NCI-H1048 (cell line): ENCODE measurements around the gene ERFL.
A peak's percentile ranks its signal among the peaks of the same experiment; 100 is the strongest.

Experiments used
- DNase-seq: peaks from one replicate; lab custom pipeline; 2025; lab: John Stamatoyannopoulos, UW

Gene ERFL

GRCh38 chr19:41897820-41898219, 30.4 kb downstream of the ERFL start:
- no peak for DNase-seq

GRCh38 chr19:41897181-41897580, 31.1 kb downstream of the ERFL start:
- no peak for DNase-seq

- DNase-seq = no peak
These were observed 31.7 kb downstream of the ERFL start for GRCh38 chr19:41896581-41896942.

- DNase-seq = no peak
These were observed 32.3 kb downstream of the ERFL start for GRCh38 chr19:41895745-41896580.

- DNase-seq = no peak
These were observed 33.9 kb downstream of the ERFL start for GRCh38 chr19:41894350-41894749.

- DNase-seq = no peak
These were observed 34.4 kb downstream of the ERFL start for GRCh38 chr19:41893899-41894298.

GRCh38 chr19:41892173-41892902, 35.9 kb downstream of the ERFL start:
- DNase-seq = no peak

- DNase-seq = no peak
These were observed 37.3 kb downstream of the ERFL start for GRCh38 chr19:41890936-41891335.

- no peak for DNase-seq
These were observed 38.4 kb downstream of the ERFL start for GRCh38 chr19:41889896-41890295.

GRCh38 chr19:41888926-41889325, 39.3 kb downstream of the ERFL start:
- DNase-seq = no peak

GRCh38 chr19:41887711-41888382, 40.4 kb downstream of the ERFL start:
- DNase-seq = no peak

GRCh38 chr19:41886761-41887710, 41.2 kb downstream of the ERFL start:
- DNase-seq = no peak

- DNase-seq = peak; percentile 89
These were observed 44.2 kb downstream of the ERFL start for GRCh38 chr19:41883821-41884733.

GRCh38 chr19:41883463-41883820, 44.8 kb downstream of the ERFL start:
- DNase-seq = no peak

- DNase-seq = no peak
These were observed 45.4 kb downstream of the ERFL start, which contains the start of gene ARHGEF1 for GRCh38 chr19:41882568-41883462. TSS of gene ARHGEF1 (plus strand) at chr19:41883184. CDS start at chr19:41888083, 4,899 bp downstream.

- no peak for DNase-seq
These were observed 47.9 kb downstream of the ERFL start for GRCh38 chr19:41880329-41880708.

- no peak for DNase-seq
These were observed 48.5 kb downstream of the ERFL start for GRCh38 chr19:41879670-41880328.

GRCh38 chr19:41879080-41879479, 49.2 kb downstream of the ERFL start:
- no peak for DNase-seq
